Endodermal cell (in vitro differentiated cells): ENCODE data around the gene SORD. TPM values are rescaled to one million over a fixed set of nuclear protein-coding genes. Genes with fewer than 3 reads are reported as not detected.
"Not testable (repeated sequence)": the region's sequence is repeated elsewhere in the genome, so short reads cannot be mapped to it uniquely, and the experiment has no call there.

Experiments
- DNase-seq: peaks from one replicate; pipeline ENCODE4 v3.0.0-alpha.2; 2017
- H3K27ac ChIP-seq: 2 replicates; pipeline ENCODE4 v1.5.1; 2013; ENCODE audit warnings: mild to moderate bottlenecking, low read depth, low read length, moderate library complexity
- H3K27me3 ChIP-seq: 2 replicates; pipeline ENCODE4 v1.6.1; 2013; ENCODE audit warnings: mild to moderate bottlenecking, low read length, moderate library complexity; ENCODE audit not compliant: insufficient read depth, control insufficient read depth, poor library complexity, severe bottlenecking
- H3K36me3 ChIP-seq: 2 replicates; pipeline ENCODE4 v1.7.0; 2013; ENCODE audit warnings: mild to moderate bottlenecking, low read length, moderate library complexity; ENCODE audit not compliant: control insufficient read depth, insufficient read depth
- H3K4me1 ChIP-seq: one replicate; pipeline ENCODE4 v1.7.0; 2013; ENCODE audit warnings: low read length; ENCODE audit not compliant: control insufficient read depth, insufficient read depth
- H3K4me3 ChIP-seq: 2 replicates; pipeline ENCODE4 v1.5.1; 2013; ENCODE audit warnings: mild to moderate bottlenecking, low read length, moderate library complexity
- H3K9ac ChIP-seq: 2 replicates; pipeline ENCODE4 v1.6.1; 2013; ENCODE audit warnings: mild to moderate bottlenecking, low read length, moderate library complexity; ENCODE audit not compliant: poor library complexity, severe bottlenecking; ENCODE audit errors: extremely low read depth
- H3K9me3 ChIP-seq: 2 replicates; pipeline ENCODE4 v1.6.1; 2013; ENCODE audit warnings: mild to moderate bottlenecking, low read length, moderate library complexity; ENCODE audit not compliant: control insufficient read depth
- H3K27ac Mint-ChIP-seq: 2 replicates; pipeline ENCODE4 v1.8.0; 2020; ENCODE audit warnings: mixed read lengths
- H3K27me3 Mint-ChIP-seq: 2 replicates; pipeline ENCODE4 v1.8.0; 2021; ENCODE audit warnings: mild to moderate bottlenecking, mixed read lengths; ENCODE audit not compliant: insufficient read depth
- H3K36me3 Mint-ChIP-seq: 2 replicates; pipeline ENCODE4 v1.8.0; 2020; ENCODE audit warnings: low read depth, mixed read lengths
- H3K4me1 Mint-ChIP-seq: 2 replicates; pipeline ENCODE4 v1.8.0; 2020; ENCODE audit warnings: mixed read lengths
- H3K4me3 Mint-ChIP-seq: 2 replicates; pipeline ENCODE4 v1.8.0; 2020; ENCODE audit warnings: mild to moderate bottlenecking, moderate library complexity, mixed read lengths
- H3K9me3 Mint-ChIP-seq: 2 replicates; pipeline ENCODE4 v1.8.0; 2020; ENCODE audit warnings: mild to moderate bottlenecking, mixed read lengths
- WGBS, 2 experiments: methylation state at CpG; one replicate each; pipeline versions ENCODE4 v1.1.5 to v1.1.7; 2013; ENCODE audit warnings: missing lambda C conversion rate in 2 of 2, mixed read lengths in 1 of 2; ENCODE audit not compliant: insufficient coverage in 1 of 2, insufficient read length in 1 of 2; 5-methylcytosine and 5-hydroxymethylcytosine counted together
- long read RNA-seq, 4 experiments: library from polyadenylated mRNA in 2 of 4; library from RNA in 1 of 4; library from capped mRNA in 1 of 4; stranded (forward) in 3 of 4; unstranded in 1 of 4; transcript quantifications; one replicate each; pipeline ENCODE4 v2.0.0, GENCODE V29; 2020 to 2021; ENCODE audit warnings: inconsistent platforms in 1 of 4
- polyA plus RNA-seq, 2 experiments: library from polyadenylated mRNA; stranded (reverse); fragments of 50-300 nt; gene quantifications; one replicate each; pipeline ENCODE4 v1.2.3, GENCODE V29; 2013
- total RNA-seq, 2 donors: library from RNA; stranded (reverse); fragmentation: NEBNext Ultra II Directional in 1 of 2; extraction: Animal tissue kit (Norgen Biotek cat#: 25700) in 1 of 2; gene quantifications; 2 replicates in 1 of 2; 3 replicates in 1 of 2; pipeline ENCODE4 v1.2.1, GENCODE V29; 2021
- TF ChIP-seq, protein P1 (sequence below): fragments of 200-600 bp; sonication (generic); conservative IDR thresholded peaks from 2 replicates; pipeline ENCODE4 v1.5.0; 2021; ENCODE audit warnings: antibody characterized with exemption, mild to moderate bottlenecking

SORD gene
- 10 to 100 TPM; 28.7 to 40.3 TPM for total RNA-seq
- polyA plus RNA-seq (2013, experiment 1 of 2) = 34.4 TPM
- 28.7 TPM for polyA plus RNA-seq (2013, experiment 2 of 2)
- long read RNA-seq, experiment 1, full-length matches to known transcripts = 8 of 30 reads
- long read RNA-seq, experiment 1, partial matches to known transcripts = 10 of 30 reads
- long read RNA-seq, experiment 1, other reads (novel, unspliced or antisense) = 12 of 30 reads
- long read RNA-seq, experiment 2, full-length matches to known transcripts = 51 of 66 reads
- long read RNA-seq, experiment 2, partial matches to known transcripts = 3 of 66 reads
- long read RNA-seq, experiment 2, other reads (novel, unspliced or antisense) = 12 of 66 reads
- long read RNA-seq, experiment 3, full-length matches to known transcripts = 217 of 232 reads
- long read RNA-seq, experiment 3, partial matches to known transcripts = 3 of 232 reads
- long read RNA-seq, experiment 3, other reads (novel, unspliced or antisense) = 12 of 232 reads
- long read RNA-seq, experiment 4, full-length matches to known transcripts = 55 of 61 reads
- long read RNA-seq, experiment 4, partial matches to known transcripts = 3 of 61 reads
- long read RNA-seq, experiment 4, other reads (novel, unspliced or antisense) = 3 of 61 reads

- H3K9me3 ChIP-seq = no peaks in the 10 kb centered on the region
- peak within 1 kb of the TSS; percentile 75 for H3K27ac ChIP-seq
- WGBS, 2 experiments = 3 to 5% methylated on average over 12 to 48 of the region's 48 CpGs
- H3K9ac ChIP-seq = peak within 1 kb of the TSS; percentile 62
- H3K36me3 ChIP-seq = no peaks in the 10 kb centered on the region
- DNase-seq = peak; percentile 98
- no peaks in the 10 kb centered on the region for H3K27me3 ChIP-seq
- Mint-ChIP-seq H3K4me1 (peaks cover 24% of the 10 kb centered on the region), H3K4me3 (peak within 1 kb of the TSS; percentile 72), H3K27ac (peak within 1 kb of the TSS; percentile 88), H3K36me3 (no peaks in the 10 kb centered on the region), H3K9me3 (peaks cover 5% of the 10 kb centered on the region), H3K27me3 (peaks cover 33% of the 10 kb centered on the region)
- peak within 1 kb of the TSS; percentile 86 for H3K4me3 ChIP-seq
- peaks cover 5% of the 10 kb centered on the region for H3K4me1 ChIP-seq
- TF ChIP-seq, protein P1, sequence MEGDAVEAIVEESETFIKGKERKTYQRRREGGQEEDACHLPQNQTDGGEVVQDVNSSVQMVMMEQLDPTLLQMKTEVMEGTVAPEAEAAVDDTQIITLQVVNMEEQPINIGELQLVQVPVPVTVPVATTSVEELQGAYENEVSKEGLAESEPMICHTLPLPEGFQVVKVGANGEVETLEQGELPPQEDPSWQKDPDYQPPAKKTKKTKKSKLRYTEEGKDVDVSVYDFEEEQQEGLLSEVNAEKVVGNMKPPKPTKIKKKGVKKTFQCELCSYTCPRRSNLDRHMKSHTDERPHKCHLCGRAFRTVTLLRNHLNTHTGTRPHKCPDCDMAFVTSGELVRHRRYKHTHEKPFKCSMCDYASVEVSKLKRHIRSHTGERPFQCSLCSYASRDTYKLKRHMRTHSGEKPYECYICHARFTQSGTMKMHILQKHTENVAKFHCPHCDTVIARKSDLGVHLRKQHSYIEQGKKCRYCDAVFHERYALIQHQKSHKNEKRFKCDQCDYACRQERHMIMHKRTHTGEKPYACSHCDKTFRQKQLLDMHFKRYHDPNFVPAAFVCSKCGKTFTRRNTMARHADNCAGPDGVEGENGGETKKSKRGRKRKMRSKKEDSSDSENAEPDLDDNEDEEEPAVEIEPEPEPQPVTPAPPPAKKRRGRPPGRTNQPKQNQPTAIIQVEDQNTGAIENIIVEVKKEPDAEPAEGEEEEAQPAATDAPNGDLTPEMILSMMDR = no peak
Observed at GRCh38 chr15:45022871-45023658, at the start of gene SORD. SORD (plus strand) TSS chr15:45023195; CDS start chr15:45023284, 89 bp downstream.

DNA sequence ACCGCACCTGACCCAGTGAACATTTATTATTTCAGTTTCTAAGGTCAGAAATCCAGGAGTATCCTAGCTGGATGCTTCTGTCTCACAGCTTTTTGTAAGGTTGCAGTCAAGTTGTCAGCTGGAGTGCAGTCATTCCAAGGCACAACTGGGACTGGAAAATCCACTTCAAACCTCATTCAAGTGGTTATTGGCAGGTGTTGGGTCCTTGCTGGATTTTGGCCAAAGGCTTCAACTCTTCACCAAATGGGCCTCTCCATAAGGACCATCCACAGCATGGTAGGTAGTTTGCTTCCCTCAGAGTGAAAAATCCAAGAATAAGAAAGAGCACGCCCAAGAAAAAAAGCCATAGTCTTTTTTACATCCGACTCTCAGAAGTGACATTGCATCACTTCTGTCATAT is 46.8 kb upstream of the SORD start:
- not testable (repeated sequence) for DNase-seq, H3K4me3 Mint-ChIP-seq, H3K9me3 Mint-ChIP-seq, H3K27me3 Mint-ChIP-seq, H3K27ac Mint-ChIP-seq, H3K36me3 ChIP-seq, H3K27me3 ChIP-seq, H3K27ac ChIP-seq, H3K36me3 Mint-ChIP-seq, H3K9me3 ChIP-seq, H3K4me3 ChIP-seq, H3K9ac ChIP-seq
- WGBS, 2 experiments = 98 to 100% methylated on average over 1 to 3 of the region's 3 CpGs
- H3K4me1 ChIP-seq = peaks cover 12% of the 10 kb centered on the region
- peaks cover 12% of the 10 kb centered on the region for H3K4me1 Mint-ChIP-seq

DNA sequence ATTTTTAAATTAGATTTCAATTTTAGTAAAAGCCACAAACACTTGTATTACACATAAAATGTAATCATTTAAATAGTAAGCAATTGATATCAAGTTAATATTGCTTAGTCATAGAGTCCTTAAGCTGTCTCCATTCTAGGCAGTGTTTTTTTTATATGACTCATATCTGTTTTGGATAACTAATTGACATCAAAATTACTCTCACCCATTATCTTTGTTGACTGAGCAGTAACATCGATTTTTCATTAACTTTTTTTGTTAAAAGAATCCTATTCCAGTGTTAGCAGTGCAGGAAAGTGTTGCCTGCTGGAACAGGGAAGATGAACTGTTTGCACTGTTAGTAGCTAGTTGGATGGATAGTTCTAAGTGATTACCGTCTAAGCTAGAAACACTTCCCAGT is 45.2 kb upstream of the SORD start:
- H3K9ac ChIP-seq, H3K27me3 Mint-ChIP-seq, H3K9me3 ChIP-seq, H3K36me3 Mint-ChIP-seq, H3K4me3 ChIP-seq, H3K9me3 Mint-ChIP-seq, H3K27ac Mint-ChIP-seq, H3K27me3 ChIP-seq, H3K4me3 Mint-ChIP-seq, H3K36me3 ChIP-seq, H3K27ac ChIP-seq, DNase-seq: not testable (repeated sequence)
- H3K4me1 Mint-ChIP-seq = peaks cover 21% of the 10 kb centered on the region
- peaks cover 12% of the 10 kb centered on the region for H3K4me1 ChIP-seq
- WGBS, 2 experiments = 71 to 80% methylated on average over 1 of the region's 2 CpGs

GRCh38 chr15:44979617-44980339 is 43.2 kb upstream of the SORD start:
- not testable (repeated sequence) for DNase-seq, H3K27me3 Mint-ChIP-seq, H3K9me3 Mint-ChIP-seq, H3K9ac ChIP-seq, H3K9me3 ChIP-seq, H3K36me3 Mint-ChIP-seq, H3K27ac ChIP-seq, H3K36me3 ChIP-seq, H3K27me3 ChIP-seq
- H3K27ac Mint-ChIP-seq = peak overlapping the region; percentile 87
- Histone ChIP-seq H3K4me3 (peak overlapping the region; percentile 30), H3K4me1 (peaks cover 12% of the 10 kb centered on the region)
- WGBS, 2 experiments = 91 to 92% methylated on average over 2 of the region's 2 CpGs
- H3K4me3 Mint-ChIP-seq = peak overlapping the region; percentile 26
- H3K4me1 Mint-ChIP-seq = peaks cover 27% of the 10 kb centered on the region

DNA sequence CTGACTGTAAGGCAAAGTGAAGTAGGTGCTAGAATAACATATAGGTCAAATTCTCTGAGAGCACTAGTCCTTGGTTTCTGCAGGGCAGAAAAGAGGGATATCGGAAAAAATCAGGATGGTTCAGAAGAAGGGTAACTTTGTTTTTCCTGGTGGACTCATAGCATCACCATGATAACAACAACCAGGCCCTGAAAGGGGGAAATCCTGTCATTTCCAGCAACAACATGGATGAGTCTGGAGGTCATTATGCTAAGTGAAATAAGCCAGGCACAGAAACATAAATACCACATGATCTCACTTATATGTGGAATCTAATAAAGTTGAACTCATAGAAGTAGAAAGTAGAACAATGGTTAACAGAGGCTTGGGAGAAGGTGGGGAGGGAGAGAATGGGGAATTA is 38.9 kb upstream of the SORD start:
- not testable (repeated sequence) for H3K9ac ChIP-seq, H3K36me3 Mint-ChIP-seq, H3K27me3 Mint-ChIP-seq, H3K4me3 Mint-ChIP-seq, H3K36me3 ChIP-seq, H3K27ac ChIP-seq, H3K9me3 ChIP-seq, DNase-seq, H3K9me3 Mint-ChIP-seq, H3K27ac Mint-ChIP-seq, H3K4me3 ChIP-seq, H3K27me3 ChIP-seq
- H3K4me1 Mint-ChIP-seq = peaks cover 26% of the 10 kb centered on the region
- peaks cover 12% of the 10 kb centered on the region for H3K4me1 ChIP-seq
- 80 to 87% methylated on average over 1 of the region's 1 CpG for WGBS, 2 experiments
